Thyroid gland (tissue), 4 donors: ENCODE data around the gene EVA1B. TPM values are rescaled to one million over a fixed set of nuclear protein-coding genes. Genes with fewer than 3 reads are reported as not detected.
A peak's percentile ranks its signal among the peaks of the same experiment; 100 is the strongest.

Experiments
- DNase-seq, 2 donors: peaks; one replicate each; pipeline ENCODE4 v3.0.0-alpha.2; 2019
- H3K27ac ChIP-seq, 3 donors: fragments of 200-600 bp; sonication (generic); 1 replicate in 2 of 3; 2 replicates in 1 of 3; pipeline ENCODE4 v1.5.1; 2016 to 2019; ENCODE audit warnings: mild to moderate bottlenecking in 1 of 3, moderate library complexity in 1 of 3
- H3K27me3 ChIP-seq: fragments of 200-600 bp; sonication (generic); one replicate; pipeline ENCODE4 v1.5.1; 2019
- H3K36me3 ChIP-seq, 2 donors: fragments of 200-600 bp; sonication (generic); one replicate each; pipeline ENCODE4 v1.5.1; 2016 to 2019
- H3K4me1 ChIP-seq, 2 donors: fragments of 200-600 bp; sonication (generic); one replicate each; pipeline ENCODE4 v1.5.1; 2017 to 2019
- H3K4me3 ChIP-seq, 3 donors: fragments of 200-600 bp; sonication (generic); replicated peaks in 1 of 3; 1 replicate in 2 of 3; 2 replicates in 1 of 3; pipeline ENCODE4 v1.5.1; 2016; ENCODE audit warnings: mild to moderate bottlenecking in 1 of 3
- H3K9me3 ChIP-seq: fragments of 200-600 bp; sonication (generic); one replicate; pipeline ENCODE4 v1.5.1; 2017
- CTCF ChIP-seq, 6 experiments: fragments of 200-600 bp in 3 of 6; fragments of 450-650 bp in 3 of 6; sonication (generic) in 3 of 6; IDR thresholded peaks; one replicate each; pipeline ENCODE4 v1.5.1; 2016 to 2019; ENCODE audit warnings: antibody characterized with exemption in 6 of 6, mild to moderate bottlenecking in 2 of 6, inconsistent platforms in 1 of 6, moderate library complexity in 1 of 6
- POLR2A ChIP-seq, 2 donors: fragments of 450-650 bp; IDR thresholded peaks; one replicate each; pipeline ENCODE4 v1.6.1; 2017; ENCODE audit warnings: antibody characterized with exemption in 2 of 2, mild to moderate bottlenecking in 2 of 2, moderate library complexity in 1 of 2
- WGBS, 2 donors: methylation state at CpG; one replicate each; pipeline ENCODE4 v1.1.5; 2017; 5-methylcytosine and 5-hydroxymethylcytosine counted together
- intact Hi-C: fragments of 100-400 bp; cut with DNase I; formaldehyde crosslinking; loops from one replicate; pipeline ENCODE4 v1.15.1; 2023
- total RNA-seq, 4 donors: library from RNA; depleted of rRNA; stranded (reverse); fragments of >200 nt; gene quantifications; one replicate each; pipeline ENCODE4 v1.2.3, GENCODE V29; 2016

Gene EVA1B
- total RNA-seq, 4 donors from 2014 or later, result 30.7 to 71.5 (median 52.5) TPM

- Histone ChIP-seq H3K4me3 (no peak overlapping the region), H3K27ac (peak overlapping the region; percentile 27 to 83 (median 46)), H3K27me3 (no peaks in the 10 kb centered on the region), H3K4me1 (peaks cover 57 to 66% of the 10 kb centered on the region in 2 donors), H3K9me3 (no peaks in the 10 kb centered on the region), H3K36me3 (peaks cover 0 to 8% of the 10 kb centered on the region in 2 donors)
- TF ChIP-seq POLR2A (IDR thresholded peaks at IDR 0.05) (no peak), CTCF (IDR thresholded peaks at IDR 0.05) (no peak)
- DNase-seq, result no peak
- intact Hi-C loops, result no loop called here
- WGBS, 2 donors, result 72 to 80% methylated on average over 4 to 5 of the region's 5 CpGs
These were observed 43.6 kb upstream of the EVA1B start for GRCh38 chr1:36367066-36367465.

- no peaks in the 10 kb centered on the region for H3K27me3 ChIP-seq
- no peak overlapping the region for H3K4me3 ChIP-seq
- peak overlapping the region in 2 of 3 donors; percentile 44 to 83 for H3K27ac ChIP-seq
- intact Hi-C loops, result no loop called here
- H3K9me3 ChIP-seq, result no peaks in the 10 kb centered on the region
- peaks cover 54 to 67% of the 10 kb centered on the region in 2 donors for H3K4me1 ChIP-seq
- peaks cover 0 to 8% of the 10 kb centered on the region in 2 donors for H3K36me3 ChIP-seq
- WGBS, 2 donors, result 60 to 74% methylated on average over 17 to 18 of the region's 18 CpGs
- DNase-seq, result no peak
- TF ChIP-seq CTCF (IDR thresholded peaks at IDR 0.05) (no peak), POLR2A (IDR thresholded peaks at IDR 0.05) (no peak)
These were observed 42.7 kb upstream of the EVA1B start for GRCh38 chr1:36366091-36366661.

- peak; percentile 58 to 61 for DNase-seq
- intact Hi-C loops, result no loop called here
- H3K9me3 ChIP-seq, result no peaks in the 10 kb centered on the region
These were observed 41.9 kb upstream of the EVA1B start for GRCh38 chr1:36365381-36365780.

GRCh38 chr1:36359911-36360550 is 36.6 kb upstream of the EVA1B start:
- no peak for TF ChIP-seq POLR2A (IDR thresholded peaks at IDR 0.05)
- TF ChIP-seq CTCF (IDR thresholded peaks at IDR 0.05), result no peak
- Histone ChIP-seq H3K27me3 (no peaks in the 10 kb centered on the region), H3K9me3 (no peaks in the 10 kb centered on the region), H3K36me3 (peaks cover 12 to 16% of the 10 kb centered on the region in 2 donors), H3K4me3 (no peak overlapping the region), H3K27ac (peak overlapping the region; percentile 86 to 90 (median 87)), H3K4me1 (peaks cover 41 to 43% of the 10 kb centered on the region in 2 donors)
- intact Hi-C loops, result no loop called here
- DNase-seq, result peak; percentile 55 to 71
- 31 to 43% methylated on average over 6 of the region's 6 CpGs for WGBS, 2 donors

More at GRCh38 chr1:36365381-36365780, 41.9 kb upstream of the EVA1B start:
- Histone ChIP-seq H3K27ac (peak overlapping the region in 2 of 3 donors; percentile 44 to 83), H3K4me3 (no peak overlapping the region), H3K4me1 (peaks cover 60 to 71% of the 10 kb centered on the region in 2 donors), H3K27me3 (no peaks in the 10 kb centered on the region), H3K36me3 (peaks cover 0 to 8% of the 10 kb centered on the region in 2 donors)
- WGBS, 2 donors, result 74 to 82% methylated on average over 1 of the region's 1 CpG
- no peak for TF ChIP-seq POLR2A (IDR thresholded peaks at IDR 0.05)
- TF ChIP-seq CTCF (IDR thresholded peaks at IDR 0.05), result no peak

- Histone ChIP-seq H3K27me3 (no peaks in the 10 kb centered on the region), H3K4me1 (peaks cover 38 to 40% of the 10 kb centered on the region in 2 donors), H3K9me3 (no peaks in the 10 kb centered on the region), H3K36me3 (peaks cover 18 to 21% of the 10 kb centered on the region in 2 donors), H3K27ac (peak overlapping the region; percentile 86 to 90 (median 87)), H3K4me3 (no peak overlapping the region)
- TF ChIP-seq POLR2A (IDR thresholded peaks at IDR 0.05) (peak in 1 of 2 donors; percentile 26), CTCF (IDR thresholded peaks at IDR 0.05) (no peak)
- peak; percentile 98 to 99 for DNase-seq
- intact Hi-C loops, result no loop called here
- 27 to 41% methylated on average over 5 of the region's 5 CpGs for WGBS, 2 donors
These were observed 35.9 kb upstream of the EVA1B start for GRCh38 chr1:36359383-36359782.
